Gastrocnemius medialis (tissue), 4 donors: Measurements from ENCODE around the gene MAGEC2.

ENCODE experiments used
- POLR2A ChIP-seq, 2 donors: fragments of 450-650 bp; IDR thresholded peaks; one replicate each; pipeline ENCODE4 v1.6.1; 2017; ENCODE audit warnings: antibody characterized with exemption in 2 of 2, mild to moderate bottlenecking in 2 of 2, moderate library complexity in 2 of 2
- TF ChIP-seq, protein P1 (sequence below), 5 experiments: fragments of 450-650 bp in 3 of 5; fragments of 200-600 bp in 2 of 5; sonication (generic) in 2 of 5; IDR thresholded peaks in 4 of 5; conservative IDR thresholded peaks in 1 of 5; 1 replicate in 4 of 5; 2 replicates in 1 of 5; pipeline ENCODE4 v1.5.1; 2016 to 2019; ENCODE audit warnings: antibody characterized with exemption in 5 of 5, mild to moderate bottlenecking in 3 of 5, moderate library complexity in 3 of 5

DNA sequence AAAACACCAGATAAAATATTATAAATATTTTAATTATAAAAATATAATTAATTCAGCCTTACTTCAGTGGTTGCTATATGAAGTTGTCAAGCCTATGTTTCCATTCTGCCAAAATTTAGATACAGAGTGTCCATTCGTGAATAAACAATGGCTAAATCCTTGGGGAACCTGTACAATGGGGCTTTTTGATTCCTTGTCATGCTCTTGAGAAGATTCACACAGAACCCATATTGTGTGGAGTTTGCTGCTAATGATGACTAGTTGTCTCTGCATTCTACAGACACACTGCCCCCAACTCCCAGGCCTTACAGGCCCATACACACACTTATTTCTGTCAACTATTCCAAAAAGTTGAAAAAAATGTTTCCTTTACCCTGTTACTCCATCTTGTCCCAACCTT is 33.4 kb upstream of the MAGEC2 start:
- TF ChIP-seq POLR2A (IDR thresholded peaks at IDR 0.05) = no peak
- TF ChIP-seq, protein P1, sequence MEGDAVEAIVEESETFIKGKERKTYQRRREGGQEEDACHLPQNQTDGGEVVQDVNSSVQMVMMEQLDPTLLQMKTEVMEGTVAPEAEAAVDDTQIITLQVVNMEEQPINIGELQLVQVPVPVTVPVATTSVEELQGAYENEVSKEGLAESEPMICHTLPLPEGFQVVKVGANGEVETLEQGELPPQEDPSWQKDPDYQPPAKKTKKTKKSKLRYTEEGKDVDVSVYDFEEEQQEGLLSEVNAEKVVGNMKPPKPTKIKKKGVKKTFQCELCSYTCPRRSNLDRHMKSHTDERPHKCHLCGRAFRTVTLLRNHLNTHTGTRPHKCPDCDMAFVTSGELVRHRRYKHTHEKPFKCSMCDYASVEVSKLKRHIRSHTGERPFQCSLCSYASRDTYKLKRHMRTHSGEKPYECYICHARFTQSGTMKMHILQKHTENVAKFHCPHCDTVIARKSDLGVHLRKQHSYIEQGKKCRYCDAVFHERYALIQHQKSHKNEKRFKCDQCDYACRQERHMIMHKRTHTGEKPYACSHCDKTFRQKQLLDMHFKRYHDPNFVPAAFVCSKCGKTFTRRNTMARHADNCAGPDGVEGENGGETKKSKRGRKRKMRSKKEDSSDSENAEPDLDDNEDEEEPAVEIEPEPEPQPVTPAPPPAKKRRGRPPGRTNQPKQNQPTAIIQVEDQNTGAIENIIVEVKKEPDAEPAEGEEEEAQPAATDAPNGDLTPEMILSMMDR (IDR thresholded peaks at IDR 0.05 in 4 of 5, conservative IDR thresholded peaks at IDR 0.05 in 1 of 5) = no peak
